Stimulated activated CD8-positive, alpha-beta memory T cell treated with anti-CD3 and anti-CD28 coated beads, Interleukin-12 subunit alpha, Interleukin-12 subunit beta, amount 100 ng/mL, for 1 hour (primary cell): ENCODE data around the gene BLTP3A.
"Not testable (repeated sequence)": the region's sequence is repeated elsewhere in the genome, so short reads cannot be mapped to it uniquely, and the experiment has no call there.

ENCODE experiments used
- DNase-seq: peaks from one replicate; pipeline ENCODE4 v3.0.0-alpha.2; 2020; ENCODE audit warnings: low read depth

BLTP3A gene

GRCh38 chr6:34791701-34792604, at the start of gene BLTP3A:
TSS of gene BLTP3A (plus strand) at chr6:34792083. CDS start at chr6:34792251, 168 bp downstream.
- DNase-seq: peak; percentile 52

GRCh38 chr6:34742094-34742493, 49.8 kb upstream of the BLTP3A start:
- DNase-seq: no peak

GRCh38 chr6:34743625-34744293, 48.1 kb upstream of the BLTP3A start:
- DNase-seq: no peak

- not testable (repeated sequence) for DNase-seq
Observed at GRCh38 chr6:34744294-34744647, 47.6 kb upstream of the BLTP3A start.

GRCh38 chr6:34745277-34746103, 46.4 kb upstream of the BLTP3A start:
- no peak for DNase-seq

GRCh38 chr6:34746104-34746846, 45.6 kb upstream of the BLTP3A start:
- no peak for DNase-seq

- DNase-seq: no peak
Observed at GRCh38 chr6:34748757-34749156, 43.1 kb upstream of the BLTP3A start.

- DNase-seq: peak; percentile 2
Observed at GRCh38 chr6:34756513-34756856, 35.4 kb upstream of the BLTP3A start.

GRCh38 chr6:34757687-34758274, 34.1 kb upstream of the BLTP3A start:
- DNase-seq: no peak

GRCh38 chr6:34760108-34760507, 31.8 kb upstream of the BLTP3A start:
- DNase-seq: no peak

- not testable (repeated sequence) for DNase-seq
Observed at GRCh38 chr6:34761681-34762080, 30.2 kb upstream of the BLTP3A start.

GRCh38 chr6:34768148-34768547, 23.7 kb upstream of the BLTP3A start:
- no peak for DNase-seq

- DNase-seq: no peak
Observed at GRCh38 chr6:34771727-34772126, 20.2 kb upstream of the BLTP3A start.

- no peak for DNase-seq
Observed at GRCh38 chr6:34772940-34773339, 18.9 kb upstream of the BLTP3A start.

- DNase-seq: no peak
Observed at GRCh38 chr6:34773916-34774315, 18.0 kb upstream of the BLTP3A start.

- DNase-seq: no peak
Observed at GRCh38 chr6:34774967-34775366, 16.9 kb upstream of the BLTP3A start.

GRCh38 chr6:34785375-34785774, 6.5 kb upstream of the BLTP3A start:
- not testable (repeated sequence) for DNase-seq

- not testable (repeated sequence) for DNase-seq
Observed at GRCh38 chr6:34787152-34787551, 4.7 kb upstream of the BLTP3A start.

- no peak for DNase-seq
Observed at GRCh38 chr6:34788111-34788510, 3.8 kb upstream of the BLTP3A start.

GRCh38 chr6:34791164-34791700, 651 bp upstream of the BLTP3A start:
- DNase-seq: peak; percentile 9
